ENCODE measurements around the gene TFAP2E. TPM values are rescaled to one million over a fixed set of nuclear protein-coding genes. Genes with fewer than 3 reads are reported as not detected.

TFAP2E gene
- total RNA-seq: 0.32 and 0.61 TPM in 2 replicates

DNA sequence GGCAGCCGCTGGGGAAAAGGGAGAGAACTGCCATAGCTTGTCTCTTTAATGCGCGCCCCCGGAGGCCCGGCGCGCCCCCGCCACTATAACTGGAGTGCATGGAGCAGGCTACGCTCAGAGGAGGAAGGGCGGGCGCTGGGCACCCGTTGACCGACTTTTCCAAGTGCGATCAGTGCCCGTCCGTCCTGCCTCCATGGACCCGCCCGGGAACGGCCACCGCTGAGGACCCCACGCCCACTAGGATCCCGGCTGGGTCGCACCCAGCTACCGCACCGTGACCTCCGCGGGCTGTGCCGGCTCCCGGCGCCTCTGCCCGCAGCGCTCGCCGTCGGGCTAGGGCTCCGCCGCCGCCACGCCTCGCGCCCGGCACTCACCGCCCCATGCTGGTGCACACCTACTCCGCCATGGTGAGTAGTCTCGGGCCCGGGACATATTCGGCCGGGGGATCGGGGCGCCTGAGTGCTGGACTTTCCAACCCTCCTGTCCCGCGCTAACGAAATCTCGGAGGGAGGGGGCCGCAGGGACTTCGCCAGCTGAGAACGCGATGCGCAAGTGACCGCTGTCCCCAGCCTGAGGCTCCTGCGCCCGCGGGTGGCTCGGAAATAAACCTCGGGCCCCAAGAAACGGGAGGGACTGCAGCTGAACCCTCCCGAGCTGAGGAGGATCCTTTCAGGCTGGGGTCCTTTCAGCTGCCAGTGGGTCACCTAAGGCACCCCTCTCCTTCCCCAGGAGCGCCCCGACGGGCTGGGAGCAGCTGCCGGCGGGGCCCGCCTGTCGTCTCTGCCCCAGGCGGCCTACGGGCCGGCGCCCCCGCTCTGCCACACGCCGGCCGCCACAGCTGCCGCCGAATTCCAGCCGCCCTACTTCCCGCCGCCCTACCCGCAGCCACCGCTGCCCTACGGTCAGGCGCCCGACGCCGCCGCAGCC is at the start of gene TFAP2E:
Gene TFAP2E (plus strand): TSS at position 117 of the 927 bp plus-strand sequence. CDS start 264 bp downstream, at position 381.

DNA sequence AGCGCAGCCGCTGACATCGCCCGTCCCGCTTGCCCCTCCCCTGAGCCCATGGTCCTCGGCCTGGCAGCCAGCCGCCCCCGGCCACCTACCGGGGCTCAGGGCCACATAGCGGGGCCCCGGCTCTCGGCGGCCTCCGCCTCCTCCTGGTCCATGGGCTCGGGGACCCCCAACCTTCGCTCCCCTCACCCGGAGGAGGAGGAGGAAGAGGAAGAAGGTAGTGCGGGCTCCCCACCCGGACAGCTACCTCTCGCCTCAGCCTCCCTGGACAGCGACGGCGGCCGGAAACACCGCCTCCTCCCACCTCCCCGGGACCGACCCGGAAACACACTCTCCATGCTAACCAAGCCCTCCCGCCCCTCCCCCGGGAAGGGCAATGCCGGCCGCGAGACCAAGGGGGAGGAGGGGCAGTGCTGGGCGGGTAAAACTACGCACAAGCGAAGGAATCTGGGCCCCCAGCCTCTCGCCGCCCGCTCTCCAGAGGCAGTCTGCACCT is 15.9 kb upstream of the TFAP2E start, which contains the start of gene KIAA0319L:
Gene KIAA0319L (minus strand): TSS at position 286 of the 493 bp plus-strand sequence. CDS start 2,912 bp downstream, outside the sequence.

DNA sequence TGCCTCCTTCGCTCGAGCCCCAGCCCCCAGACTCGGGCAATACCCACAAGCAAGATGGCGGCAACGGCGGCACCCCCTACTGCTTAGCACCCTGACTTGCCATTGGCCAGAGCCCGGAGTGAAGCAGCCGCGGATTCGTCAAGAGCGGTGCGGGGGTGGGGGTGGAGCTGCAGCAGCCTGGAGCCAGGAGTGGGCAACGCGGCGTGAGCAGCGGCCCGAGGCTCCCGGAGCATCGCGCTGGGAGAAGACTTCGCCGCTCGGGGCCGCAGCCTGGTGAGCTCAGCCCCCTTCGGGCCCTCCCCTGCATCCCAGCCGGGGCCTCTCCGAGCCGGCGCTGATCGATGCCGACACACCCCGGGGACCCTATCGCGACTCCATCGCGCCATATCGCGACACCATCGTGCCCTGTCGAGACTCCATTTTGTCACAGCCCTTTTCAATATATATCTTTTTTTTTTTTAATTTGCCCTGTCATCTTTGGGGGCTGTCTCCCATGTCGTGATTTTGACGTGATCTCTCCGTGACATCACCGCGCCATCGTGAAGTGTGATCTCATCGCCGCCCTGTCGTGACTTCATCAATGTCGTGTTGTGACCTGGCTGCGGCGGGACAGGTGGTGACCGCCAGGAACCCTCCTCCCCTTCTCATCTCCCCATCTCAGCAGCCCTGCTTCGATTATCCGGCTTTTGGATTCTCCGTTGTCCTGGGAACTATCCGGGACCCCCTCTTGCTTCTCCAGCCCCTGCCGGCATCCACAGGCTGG is 15.3 kb upstream of the TFAP2E start, which contains the start of gene NCDN:
Gene NCDN (plus strand): TSS at position 189 of the 763 bp plus-strand sequence. CDS start 392 bp downstream, at position 581.

DNA sequence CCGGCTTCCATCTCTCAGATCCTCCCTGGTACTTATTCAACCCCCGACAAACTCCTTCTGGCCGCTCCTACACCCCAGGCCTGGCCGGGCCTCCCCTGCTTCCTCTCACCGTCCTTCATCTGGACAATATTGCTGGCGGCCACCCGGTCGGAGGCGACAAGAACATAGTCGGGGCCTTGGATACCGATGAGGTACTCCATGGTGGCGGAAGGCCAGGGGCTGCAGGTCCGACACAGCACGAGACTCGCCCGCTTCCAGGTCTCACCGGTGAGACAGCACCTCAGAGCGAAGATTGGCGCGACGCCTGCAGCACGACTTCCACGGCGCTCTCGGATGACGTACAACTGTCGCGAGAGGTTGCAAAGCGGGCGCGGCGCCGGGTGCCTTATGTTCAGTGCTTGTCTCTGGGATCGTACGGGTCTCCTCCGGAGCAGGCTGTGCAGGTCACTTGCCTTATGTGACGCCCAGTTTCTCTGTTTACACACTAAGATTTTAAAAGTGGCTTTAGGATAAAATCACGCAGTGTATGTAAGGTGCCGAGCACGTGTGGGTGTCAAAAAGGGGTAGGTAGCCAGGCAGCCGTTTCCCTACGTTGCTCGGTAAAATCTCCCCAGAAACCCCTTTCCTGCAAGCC is 68.2 kb downstream of the TFAP2E start, which contains the start of gene PSMB2:
Gene PSMB2 (minus strand): TSS at position 294 of the 634 bp plus-strand sequence. CDS start 94 bp downstream, at position 200.

Other genes starting within 250 kb of the TFAP2E start
- 39.3 and 51.1 TPM in 2 replicates for gene KIAA0319L, start 15.9 kb upstream of the TFAP2E start, total RNA-seq
- gene NCDN, start 15.5 kb upstream of the TFAP2E start, total RNA-seq: 34.0 and 34.4 TPM in 2 replicates
- gene PSMB2, start 68.2 kb downstream of the TFAP2E start, total RNA-seq: 19.8 and 24.0 TPM in 2 replicates
- 28.6 and 29.9 TPM in 2 replicates for gene C1orf216, start 145.6 kb downstream of the TFAP2E start, total RNA-seq
- gene CLSPN, start 196.7 kb downstream of the TFAP2E start, total RNA-seq: 2.8 and 3.1 TPM in 2 replicates
- gene AGO4, start 234.7 kb downstream of the TFAP2E start, total RNA-seq: 16.4 and 22.2 TPM in 2 replicates

Measured in hair follicle dermal papilla cell (primary cell).